Effector memory CD8-positive, alpha-beta T cell (primary cell): ENCODE measurements around the gene MFN1.
"Not testable (repeated sequence)": the region's sequence is repeated elsewhere in the genome, so short reads cannot be mapped to it uniquely, and the experiment has no call there.

Source experiments
- ATAC-seq: fragments of 150-1000 bp; cut with Tn5 transposase; replicated peaks from 2 replicates; pipeline ENCODE4 v1.10.0; 2021; ENCODE audit warnings: mild to moderate bottlenecking, moderate library complexity
- DNase-seq, 3 experiments: peaks; one replicate each; pipeline ENCODE4 v3.0.0; 2021
- H3K27ac Mint-ChIP-seq, 2 donors: one replicate each; pipeline ENCODE4 v1.8.0; 2022; ENCODE audit warnings: mild to moderate bottlenecking in 2 of 2, mixed read lengths in 2 of 2, moderate library complexity in 2 of 2
- H3K27me3 Mint-ChIP-seq, 2 donors: one replicate each; pipeline ENCODE4 v1.8.0; 2022; ENCODE audit warnings: mixed read lengths in 2 of 2
- H3K36me3 Mint-ChIP-seq: one replicate; pipeline ENCODE4 v1.8.0; 2022; ENCODE audit warnings: mild to moderate bottlenecking, moderate library complexity, mixed read lengths; ENCODE audit not compliant: insufficient read depth
- H3K4me1 Mint-ChIP-seq, 2 donors: one replicate each; pipeline ENCODE4 v1.8.0; 2022; ENCODE audit warnings: low read depth in 2 of 2, mixed read lengths in 2 of 2
- H3K4me3 Mint-ChIP-seq, 2 donors: one replicate each; pipeline ENCODE4 v1.8.0; 2022; ENCODE audit warnings: mild to moderate bottlenecking in 2 of 2, mixed read lengths in 2 of 2, moderate library complexity in 2 of 2
- H3K9me3 Mint-ChIP-seq, 2 donors: one replicate each; pipeline ENCODE4 v1.8.0; 2022; ENCODE audit warnings: mixed read lengths in 2 of 2
- total RNA-seq, 9 experiments: gene quantifications; one replicate each; lab custom pipeline; 2026; lab: John Stamatoyannopoulos, UW

The MFN1 gene
- total RNA-seq, result 35.6 to 93.0 (median 78.5) reads per million in 9 experiments

GRCh38 chr3:179347345-179348194, at the start of gene MFN1:
Gene MFN1, plus strand, starts transcription at chr3:179347709. Its CDS starts 1,143 bp downstream, at chr3:179348852.
- Mint-ChIP-seq H3K27me3 (no peaks in the 10 kb centered on the region), H3K36me3 (peaks cover 14% of the 10 kb centered on the region), H3K9me3 (no peaks in the 10 kb centered on the region), H3K4me1 (peaks cover 8 to 23% of the 10 kb centered on the region in 2 donors), H3K4me3 (peak within 1 kb of the TSS; percentile 98 to 99), H3K27ac (peak within 1 kb of the TSS; percentile 95 to 97)
- peak; percentile 84 to 85 (median 85) for DNase-seq
- ATAC-seq, result peak; percentile 98

- Mint-ChIP-seq H3K4me1 (no peaks in the 10 kb centered on the region), H3K27me3 (peaks cover 26 to 29% of the 10 kb centered on the region in 2 donors), H3K36me3 (no peaks in the 10 kb centered on the region), H3K27ac (no peak overlapping the region), H3K9me3 (no peaks in the 10 kb centered on the region), H3K4me3 (no peak overlapping the region)
- ATAC-seq (no peak), DNase-seq (no peak)
These were observed 49.4 kb upstream of the MFN1 start for GRCh38 chr3:179297971-179298725.

GRCh38 chr3:179299316-179299715, 48.2 kb upstream of the MFN1 start:
- H3K9me3 Mint-ChIP-seq, result no peaks in the 10 kb centered on the region
- peaks cover 26 to 37% of the 10 kb centered on the region in 2 donors for H3K27me3 Mint-ChIP-seq
- no peaks in the 10 kb centered on the region for H3K4me1 Mint-ChIP-seq
- no peaks in the 10 kb centered on the region for H3K36me3 Mint-ChIP-seq
- DNase-seq (no peak), ATAC-seq (no peak)
- no peak overlapping the region for H3K27ac Mint-ChIP-seq
- no peak overlapping the region for H3K4me3 Mint-ChIP-seq

- Mint-ChIP-seq H3K9me3 (no peaks in the 10 kb centered on the region), H3K4me1 (no peaks in the 10 kb centered on the region), H3K36me3 (no peaks in the 10 kb centered on the region), H3K4me3 (no peak overlapping the region), H3K27me3 (peaks cover 26 to 37% of the 10 kb centered on the region in 2 donors), H3K27ac (no peak overlapping the region)
- ATAC-seq, result no peak
- no peak for DNase-seq
These were observed 47.4 kb upstream of the MFN1 start for GRCh38 chr3:179299999-179300613.

GRCh38 chr3:179301645-179302044, 45.9 kb upstream of the MFN1 start:
- no peaks in the 10 kb centered on the region for H3K9me3 Mint-ChIP-seq
- no peaks in the 10 kb centered on the region for H3K36me3 Mint-ChIP-seq
- ATAC-seq (no peak), DNase-seq (no peak)
- no peak overlapping the region for H3K27ac Mint-ChIP-seq
- H3K27me3 Mint-ChIP-seq, result peaks cover 28 to 34% of the 10 kb centered on the region in 2 donors
- H3K4me3 Mint-ChIP-seq, result no peak overlapping the region
- H3K4me1 Mint-ChIP-seq, result no peaks in the 10 kb centered on the region

- ATAC-seq (no peak), DNase-seq (no peak)
- Mint-ChIP-seq H3K9me3 (no peaks in the 10 kb centered on the region), H3K36me3 (no peaks in the 10 kb centered on the region), H3K4me3 (no peak overlapping the region), H3K27me3 (peaks cover 24 to 30% of the 10 kb centered on the region in 2 donors), H3K4me1 (no peaks in the 10 kb centered on the region), H3K27ac (no peak overlapping the region)
These were observed 45.4 kb upstream of the MFN1 start for GRCh38 chr3:179302111-179302510.

- no peaks in the 10 kb centered on the region for H3K36me3 Mint-ChIP-seq
- no peak overlapping the region for H3K27ac Mint-ChIP-seq
- DNase-seq (no peak), ATAC-seq (no peak)
- no peak overlapping the region for H3K4me3 Mint-ChIP-seq
- no peaks in the 10 kb centered on the region for H3K9me3 Mint-ChIP-seq
- H3K4me1 Mint-ChIP-seq, result no peaks in the 10 kb centered on the region
- H3K27me3 Mint-ChIP-seq, result peaks cover 17 to 22% of the 10 kb centered on the region in 2 donors
These were observed 42.9 kb upstream of the MFN1 start for GRCh38 chr3:179304605-179305004.

- H3K4me1 Mint-ChIP-seq, H3K36me3 Mint-ChIP-seq, H3K4me3 Mint-ChIP-seq, H3K27ac Mint-ChIP-seq, ATAC-seq, DNase-seq, H3K9me3 Mint-ChIP-seq: not testable (repeated sequence)
- H3K27me3 Mint-ChIP-seq, result peaks cover 17 to 23% of the 10 kb centered on the region in 2 donors
These were observed 40.1 kb upstream of the MFN1 start for GRCh38 chr3:179307362-179307761.

GRCh38 chr3:179308001-179308400, 39.5 kb upstream of the MFN1 start:
- Mint-ChIP-seq H3K9me3 (no peaks in the 10 kb centered on the region), H3K4me1 (no peaks in the 10 kb centered on the region), H3K27me3 (peaks cover 17 to 29% of the 10 kb centered on the region in 2 donors), H3K27ac (no peak overlapping the region), H3K36me3 (no peaks in the 10 kb centered on the region), H3K4me3 (no peak overlapping the region)
- DNase-seq (no peak), ATAC-seq (no peak)

- no peak overlapping the region for H3K27ac Mint-ChIP-seq
- DNase-seq (no peak), ATAC-seq (no peak)
- peaks cover 12 to 16% of the 10 kb centered on the region in 2 donors for H3K27me3 Mint-ChIP-seq
- H3K9me3 Mint-ChIP-seq, result no peaks in the 10 kb centered on the region
- no peak overlapping the region for H3K4me3 Mint-ChIP-seq
- H3K36me3 Mint-ChIP-seq, result no peaks in the 10 kb centered on the region
- H3K4me1 Mint-ChIP-seq, result no peaks in the 10 kb centered on the region
These were observed 38.1 kb upstream of the MFN1 start for GRCh38 chr3:179309225-179310078.

GRCh38 chr3:179318876-179319275, 28.6 kb upstream of the MFN1 start:
- Mint-ChIP-seq H3K9me3 (no peaks in the 10 kb centered on the region), H3K36me3 (peaks cover 23% of the 10 kb centered on the region), H3K27me3 (no peaks in the 10 kb centered on the region), H3K27ac (no peak overlapping the region), H3K4me3 (no peak overlapping the region), H3K4me1 (peaks cover 13 to 18% of the 10 kb centered on the region in 2 donors)
- no peak for ATAC-seq
- DNase-seq, result no peak

- peak overlapping the region; percentile 93 to 97 for H3K27ac Mint-ChIP-seq
- peak overlapping the region; percentile 90 for H3K4me3 Mint-ChIP-seq
- H3K4me1 Mint-ChIP-seq, result peaks cover 20 to 28% of the 10 kb centered on the region in 2 donors
- no peaks in the 10 kb centered on the region for H3K27me3 Mint-ChIP-seq
- ATAC-seq, result no peak
- no peak for DNase-seq
- peaks cover 36% of the 10 kb centered on the region for H3K36me3 Mint-ChIP-seq
- no peaks in the 10 kb centered on the region for H3K9me3 Mint-ChIP-seq
These were observed 25.7 kb upstream of the MFN1 start for GRCh38 chr3:179321668-179322285.
